Measurements from ENCODE around the gene TMEM141.

TMEM141 gene

DNA sequence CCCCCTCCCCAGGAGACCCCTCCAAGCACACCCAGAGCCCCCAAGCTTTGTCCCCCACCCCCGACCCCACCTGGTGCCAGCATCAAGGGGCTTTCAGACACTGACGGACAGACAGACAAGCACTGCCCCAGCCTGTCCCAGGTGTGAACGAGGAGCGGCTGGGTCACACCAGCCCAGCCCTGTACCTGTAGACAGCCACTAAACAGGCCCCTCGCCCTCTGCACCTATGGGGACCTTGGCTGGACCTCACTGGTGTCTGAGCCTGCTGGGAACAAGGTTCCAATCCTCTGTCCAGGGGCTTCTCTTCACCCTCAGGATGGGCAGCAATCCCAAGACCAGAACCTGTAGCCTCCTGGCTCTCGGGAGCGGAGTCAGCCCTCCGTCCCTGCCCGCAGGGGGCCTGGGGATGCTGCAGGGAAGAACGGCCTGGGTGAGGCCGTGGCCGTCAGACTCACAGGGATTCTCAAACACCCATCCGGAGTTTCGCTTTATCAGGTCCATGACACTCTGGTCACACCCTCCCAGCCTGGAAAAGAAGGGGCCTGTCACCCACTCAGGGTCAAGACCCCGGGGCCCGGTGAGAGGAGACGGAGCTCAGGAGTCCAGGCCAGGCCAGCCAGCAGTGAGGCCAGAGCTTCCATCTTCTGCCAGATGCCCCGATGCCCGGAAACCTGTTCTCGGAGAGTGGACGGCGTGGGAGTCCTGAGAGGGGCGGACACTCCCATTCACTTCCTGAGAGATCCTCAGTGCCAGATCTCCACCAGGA lies 45.6 kb upstream of the TMEM141 start:
- DNase-seq (ENCODE audit: extremely low read depth, insufficient read length) = no peak
- Histone ChIP-seq H3K27me3 (replicated peaks; ENCODE audit: control insufficient read depth, insufficient read depth, low read length) (no peaks in the 10 kb centered on the region; the same call in 1 of the 2 replicates), H3K36me3 (ENCODE audit: control insufficient read depth, insufficient read depth, low read length) (no peaks in the 10 kb centered on the region), H3K4me3 (replicated peaks; ENCODE audit: low read depth, low read length) (no peak overlapping the region)
- TF ChIP-seq, protein P1, sequence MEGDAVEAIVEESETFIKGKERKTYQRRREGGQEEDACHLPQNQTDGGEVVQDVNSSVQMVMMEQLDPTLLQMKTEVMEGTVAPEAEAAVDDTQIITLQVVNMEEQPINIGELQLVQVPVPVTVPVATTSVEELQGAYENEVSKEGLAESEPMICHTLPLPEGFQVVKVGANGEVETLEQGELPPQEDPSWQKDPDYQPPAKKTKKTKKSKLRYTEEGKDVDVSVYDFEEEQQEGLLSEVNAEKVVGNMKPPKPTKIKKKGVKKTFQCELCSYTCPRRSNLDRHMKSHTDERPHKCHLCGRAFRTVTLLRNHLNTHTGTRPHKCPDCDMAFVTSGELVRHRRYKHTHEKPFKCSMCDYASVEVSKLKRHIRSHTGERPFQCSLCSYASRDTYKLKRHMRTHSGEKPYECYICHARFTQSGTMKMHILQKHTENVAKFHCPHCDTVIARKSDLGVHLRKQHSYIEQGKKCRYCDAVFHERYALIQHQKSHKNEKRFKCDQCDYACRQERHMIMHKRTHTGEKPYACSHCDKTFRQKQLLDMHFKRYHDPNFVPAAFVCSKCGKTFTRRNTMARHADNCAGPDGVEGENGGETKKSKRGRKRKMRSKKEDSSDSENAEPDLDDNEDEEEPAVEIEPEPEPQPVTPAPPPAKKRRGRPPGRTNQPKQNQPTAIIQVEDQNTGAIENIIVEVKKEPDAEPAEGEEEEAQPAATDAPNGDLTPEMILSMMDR (IDR thresholded peaks at IDR 0.05; ENCODE audit: insufficient read depth, low read length, poor library complexity, severe bottlenecking) = no peak

DNA sequence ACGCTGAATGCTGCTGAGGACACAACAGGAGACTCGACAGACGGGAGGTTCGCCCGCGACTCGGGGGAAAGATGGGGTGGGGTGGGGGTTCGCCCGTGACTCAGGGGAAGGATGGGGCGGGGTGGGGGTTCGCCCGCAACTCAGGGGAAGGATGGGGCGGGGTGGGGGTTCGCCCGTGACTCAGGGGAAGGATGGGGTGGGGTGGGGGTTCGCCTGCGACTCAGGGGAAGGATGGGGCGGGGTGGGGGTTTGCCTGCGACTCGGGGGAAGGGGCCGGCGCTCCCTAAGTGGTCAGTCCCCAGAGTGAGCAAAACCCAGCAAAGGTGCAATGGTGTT lies 45.0 kb upstream of the TMEM141 start:
- Histone ChIP-seq H3K4me3 (replicated peaks; ENCODE audit: low read depth, low read length) (no peak overlapping the region), H3K36me3 (ENCODE audit: control insufficient read depth, insufficient read depth, low read length) (no peaks in the 10 kb centered on the region), H3K27me3 (replicated peaks; ENCODE audit: control insufficient read depth, insufficient read depth, low read length) (no peaks in the 10 kb centered on the region; the same call in 1 of the 2 replicates)
- TF ChIP-seq, protein P1 (IDR thresholded peaks at IDR 0.05; ENCODE audit: insufficient read depth, low read length, poor library complexity, severe bottlenecking) = no peak
- DNase-seq (ENCODE audit: extremely low read depth, insufficient read length) = no peak

DNA sequence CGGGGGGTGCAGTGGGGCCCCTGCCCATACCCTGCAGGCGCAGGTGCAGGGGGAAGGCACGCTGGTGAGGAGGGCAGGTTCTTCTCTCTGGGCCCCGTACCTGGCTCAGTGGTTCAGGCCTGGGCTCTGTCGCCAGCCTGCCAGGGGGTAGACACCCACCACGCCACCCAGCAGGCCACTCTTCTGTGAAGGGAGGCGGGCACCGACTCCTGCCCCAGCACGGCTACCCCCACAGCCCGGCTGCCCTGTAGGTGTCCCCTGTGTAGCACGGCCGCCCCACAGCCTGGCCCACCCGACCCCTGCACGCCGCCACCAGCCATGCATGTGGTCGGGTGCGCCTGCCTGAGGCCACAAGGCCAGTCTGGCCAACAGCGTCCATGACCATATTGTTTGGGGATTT lies 44.5 kb upstream of the TMEM141 start:
- TF ChIP-seq, protein P1 (IDR thresholded peaks at IDR 0.05; ENCODE audit: insufficient read depth, low read length, poor library complexity, severe bottlenecking) = no peak
- Histone ChIP-seq H3K4me3 (replicated peaks; ENCODE audit: low read depth, low read length) (no peak overlapping the region), H3K36me3 (ENCODE audit: control insufficient read depth, insufficient read depth, low read length) (no peaks in the 10 kb centered on the region), H3K27me3 (replicated peaks; ENCODE audit: control insufficient read depth, insufficient read depth, low read length) (no peaks in the 10 kb centered on the region; the same call in 1 of the 2 replicates)
- DNase-seq (ENCODE audit: extremely low read depth, insufficient read length) = no peak

DNA sequence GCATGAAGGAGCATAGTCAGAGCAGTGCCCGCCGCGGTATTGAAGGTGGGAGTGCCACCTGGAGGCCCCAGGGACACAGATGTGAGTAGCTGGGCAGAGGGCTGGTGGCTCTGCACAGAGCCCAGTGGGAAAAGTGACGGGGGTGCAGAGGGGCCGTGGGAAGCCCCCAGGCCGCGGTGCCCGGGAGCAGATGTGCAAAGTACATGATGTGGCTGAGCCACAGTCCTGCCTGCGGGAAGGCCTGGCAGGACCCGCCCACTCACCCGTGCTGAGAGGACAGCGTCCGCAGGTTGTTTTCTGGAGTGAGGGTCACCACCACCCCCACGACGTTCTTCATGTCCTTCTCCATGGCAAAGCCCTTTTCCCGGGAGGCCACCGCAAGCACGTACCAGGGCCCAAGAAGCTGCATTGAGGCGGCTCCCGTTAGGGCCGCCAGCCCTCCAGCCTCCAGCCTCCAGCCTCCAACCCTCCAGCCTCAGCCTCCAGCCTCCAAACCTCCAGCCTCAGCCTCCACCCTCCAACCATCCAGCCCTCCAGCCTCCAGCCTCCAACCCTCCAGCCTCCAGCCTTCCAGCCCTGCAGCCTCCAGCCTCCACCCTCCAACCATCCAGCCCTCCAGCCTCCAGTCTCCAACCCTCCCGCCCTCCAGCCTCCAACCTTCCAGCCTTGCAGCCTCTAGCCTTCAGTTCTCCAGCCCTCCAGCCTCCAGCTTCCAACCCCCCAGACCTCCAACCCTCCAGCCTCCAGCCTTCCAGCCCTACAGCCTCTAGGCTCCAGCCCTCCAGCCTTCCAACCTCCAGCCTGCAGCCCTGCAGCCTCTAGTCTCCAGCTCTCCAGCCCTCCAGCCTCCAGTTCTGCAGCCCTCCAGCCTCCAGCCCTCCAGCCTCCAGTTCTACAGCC lies 43.7 kb upstream of the TMEM141 start:
- Histone ChIP-seq H3K4me3 (replicated peaks; ENCODE audit: low read depth, low read length) (no peak overlapping the region), H3K36me3 (ENCODE audit: control insufficient read depth, insufficient read depth, low read length) (no peaks in the 10 kb centered on the region), H3K27me3 (replicated peaks; ENCODE audit: control insufficient read depth, insufficient read depth, low read length) (no peaks in the 10 kb centered on the region; the same call in 1 of the 2 replicates)
- TF ChIP-seq, protein P1 (IDR thresholded peaks at IDR 0.05; ENCODE audit: insufficient read depth, low read length, poor library complexity, severe bottlenecking) = no peak
- no peak for DNase-seq (ENCODE audit: extremely low read depth, insufficient read length)

DNA sequence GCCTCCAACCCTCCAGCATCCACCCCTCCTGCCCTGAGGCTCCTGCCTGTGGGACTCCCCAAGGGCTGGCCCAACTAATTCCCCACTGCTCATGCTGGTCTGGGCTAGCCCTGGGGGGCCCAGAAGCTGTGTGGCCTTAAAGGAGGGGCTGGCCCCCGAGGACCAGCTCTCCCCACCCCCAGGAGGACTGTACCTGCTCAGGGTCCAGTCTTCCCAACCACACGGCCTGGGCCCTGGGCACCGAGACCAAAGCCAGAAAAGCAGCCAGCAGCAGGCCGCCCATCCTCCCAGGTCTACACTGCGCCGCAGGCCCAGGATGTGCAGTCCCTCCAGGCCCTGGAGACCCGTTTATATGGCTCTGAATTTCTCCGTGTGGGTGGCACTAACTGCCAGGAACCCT lies 42.9 kb upstream of the TMEM141 start, which contains the start of gene LCN6:
Gene LCN6 (minus strand): TSS at position 325 of the 400 bp plus-strand sequence. CDS start 42 bp downstream, at position 283.
- Histone ChIP-seq H3K4me3 (replicated peaks; ENCODE audit: low read depth, low read length) (no peak within 1 kb of the TSS), H3K36me3 (ENCODE audit: control insufficient read depth, insufficient read depth, low read length) (no peaks in the 10 kb centered on the region), H3K27me3 (replicated peaks; ENCODE audit: control insufficient read depth, insufficient read depth, low read length) (no peaks in the 10 kb centered on the region; the same call in 1 of the 2 replicates)
- TF ChIP-seq, protein P1 (IDR thresholded peaks at IDR 0.05; ENCODE audit: insufficient read depth, low read length, poor library complexity, severe bottlenecking) = no peak
- DNase-seq (ENCODE audit: extremely low read depth, insufficient read length) = no peak

Measured in GM06990 (cell line).